ENCODE results near the gene COL4A3.

DNA sequence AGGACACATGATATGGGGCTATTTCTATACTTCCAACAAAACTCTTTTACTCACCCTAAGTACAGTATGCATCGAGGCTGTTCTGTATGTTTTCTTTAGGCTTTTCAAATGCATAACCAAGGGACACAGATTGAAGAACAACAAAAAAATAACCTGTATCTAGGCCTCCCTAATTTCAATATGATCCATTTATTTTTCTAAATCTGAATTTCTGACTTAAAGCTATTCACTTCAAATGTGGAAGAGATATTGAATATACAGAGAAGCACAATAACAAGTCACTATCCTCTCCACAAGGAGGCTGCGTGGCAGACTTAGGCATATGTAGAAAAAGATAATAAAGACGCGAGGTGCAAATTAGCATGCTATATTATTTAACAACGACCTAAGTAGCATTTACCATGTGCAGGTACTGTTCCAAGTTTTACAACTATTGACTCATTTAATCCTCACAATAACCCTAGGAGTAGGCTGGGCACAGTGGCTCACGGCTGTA, 121.4 kb downstream of the COL4A3 start:
- no peak for TF ChIP-seq EP300 (IDR thresholded peaks at IDR 0.05)
- TF ChIP-seq POLR2A (IDR thresholded peaks at IDR 0.05), result no peak
